H1 (cell line): ENCODE results near the gene AKIRIN1. TPM values are rescaled to one million over a fixed set of nuclear protein-coding genes. Genes with fewer than 3 reads are reported as not detected.

Experiments
- CTCF ChIA-PET: fragments of 300-600 bp; sonication (Branson Sonifier 250); formaldehyde crosslinking; loops from one replicate; lab custom pipeline; 2021; ENCODE audit not compliant: partially characterized antibody; lab: Charles Lee
- POLR2A ChIA-PET: fragments of 300-600 bp; sonication (Branson Sonifier 250); formaldehyde crosslinking; loops from one replicate; lab custom pipeline; 2021; ENCODE audit warnings: inconsistent platforms; ENCODE audit not compliant: partially characterized antibody; lab: Charles Lee
- DNase-seq, 2 experiments: peaks; one replicate each; pipeline versions ENCODE4 v3.0.0 to v3.0.0-alpha.2; 2010 to 2022; ENCODE audit warnings: low spot score in 2 of 2, low read depth in 1 of 2, mixed read lengths in 1 of 2
- FAIRE-seq: peaks from 2 replicates; lab custom pipeline; 2011; peaks lifted over from hg19 to GRCh38; lab: Jason Lieb, UNC
- H2AFZ ChIP-seq: 2 replicates; pipeline ENCODE4 v1.8.1; 2012; ENCODE audit warnings: low read length, inconsistent platforms
- H2AK5ac ChIP-seq: 2 replicates; pipeline ENCODE4 v1.6.1; 2013; ENCODE audit warnings: low read depth, low read length
- H2BK120ac ChIP-seq: replicated peaks from 2 replicates; pipeline ENCODE3; 2013; ENCODE audit warnings: low read depth, low read length, inconsistent platforms
- H2BK12ac ChIP-seq: 2 replicates; pipeline ENCODE4 v1.6.1; 2013; ENCODE audit warnings: low read depth, low read length
- H2BK15ac ChIP-seq: 2 replicates; pipeline ENCODE4 v1.6.1; 2013; ENCODE audit warnings: low read length
- H2BK20ac ChIP-seq: 2 replicates; pipeline ENCODE4 v1.6.1; 2013; ENCODE audit warnings: low read length
- H2BK5ac ChIP-seq: 2 replicates; pipeline ENCODE4 v1.6.1; 2013; ENCODE audit warnings: low read depth, low read length
- H3K14ac ChIP-seq: 2 replicates; pipeline ENCODE4 v1.6.1; 2013; ENCODE audit warnings: inconsistent platforms; ENCODE audit not compliant: insufficient read length
- H3K18ac ChIP-seq: 2 replicates; pipeline ENCODE4 v1.6.1; 2013; ENCODE audit warnings: low read length; ENCODE audit errors: extremely low read depth
- H3K23ac ChIP-seq: 2 replicates; pipeline ENCODE4 v1.6.1; 2013; ENCODE audit warnings: inconsistent platforms; ENCODE audit not compliant: insufficient read length
- H3K23me2 ChIP-seq: 2 replicates; pipeline ENCODE4 v1.6.1; 2013; ENCODE audit warnings: low read depth, low read length
- H3K27ac ChIP-seq: 2 replicates; pipeline ENCODE4 v1.6.1; 2011; ENCODE audit warnings: low read depth, low read length, inconsistent platforms
- H3K27me3 ChIP-seq, 4 experiments: replicated peaks in 1 of 4; 1 replicate in 1 of 4; 2 replicates in 3 of 4; pipeline versions ENCODE4 v1.6.1 to v1.8.1; 2011 to 2013; ENCODE audit warnings: low read length in 3 of 4, mild to moderate bottlenecking in 3 of 4, inconsistent platforms in 2 of 4, mixed read lengths in 2 of 4, moderate library complexity in 1 of 4; ENCODE audit not compliant: control insufficient read depth in 3 of 4, insufficient read depth in 3 of 4; ENCODE audit errors: extremely low read depth in 1 of 4
- H3K36me3 ChIP-seq, 4 experiments: 2 replicates each; pipeline versions ENCODE4 v1.6.1 to v1.8.1; 2011 to 2013; ENCODE audit warnings: mild to moderate bottlenecking in 4 of 4, low read length in 3 of 4, moderate library complexity in 2 of 4, control low read depth in 1 of 4, inconsistent platforms in 1 of 4; ENCODE audit not compliant: insufficient read depth in 4 of 4, control insufficient read depth in 2 of 4
- H3K4ac ChIP-seq: replicated peaks from 2 replicates; pipeline ENCODE3; 2013; ENCODE audit warnings: low read length, low read depth, mixed read lengths, inconsistent platforms; ENCODE audit not compliant: insufficient read length
- H3K4me1 ChIP-seq, 4 experiments: replicated peaks in 1 of 4; 1 replicate in 1 of 4; 2 replicates in 3 of 4; pipeline versions ENCODE4 v1.6.1 to v1.8.1; 2011 to 2013; ENCODE audit warnings: low read length in 3 of 4, inconsistent platforms in 2 of 4, mixed read lengths in 1 of 4; ENCODE audit not compliant: insufficient read depth in 4 of 4, control insufficient read depth in 3 of 4
- H3K4me2 ChIP-seq, 2 experiments: 2 replicates each; pipeline versions ENCODE4 v1.6.1 to v1.8.1; 2011 to 2013; ENCODE audit warnings: low read depth in 2 of 2, low read length in 2 of 2, control low read depth in 1 of 2, inconsistent platforms in 1 of 2, mild to moderate bottlenecking in 1 of 2; ENCODE audit not compliant: insufficient read depth in 1 of 2
- H3K4me3 ChIP-seq, 4 experiments: fragments of 200-600, 300-600 bp in 1 of 4; sonication (generic), shearing (Covaris generic), sonication (Bioruptor Twin) in 1 of 4; 2 replicates each; pipeline versions ENCODE4 v1.5.1 to v1.8.1; 2011 to 2016; ENCODE audit warnings: low read length in 4 of 4, low read depth in 3 of 4, control low read depth in 2 of 4, inconsistent platforms in 2 of 4, mild to moderate bottlenecking in 2 of 4, mixed read lengths in 1 of 4, moderate library complexity in 1 of 4; ENCODE audit not compliant: insufficient read depth in 2 of 4; ENCODE audit errors: extremely low read depth in 1 of 4
- H3K56ac ChIP-seq: replicated peaks from 2 replicates; pipeline ENCODE3; 2013; ENCODE audit warnings: low read depth, mild to moderate bottlenecking, mixed read lengths, low read length, inconsistent platforms; ENCODE audit not compliant: insufficient read length
- H3K79me1 ChIP-seq: 2 replicates; pipeline ENCODE4 v1.6.1; 2013; ENCODE audit warnings: low read depth, low read length, control low read depth
- H3K79me2 ChIP-seq, 2 experiments: 2 replicates each; pipeline versions ENCODE4 v1.6.1 to v1.8.1; 2012 to 2013; ENCODE audit warnings: low read length in 2 of 2, mild to moderate bottlenecking in 2 of 2, inconsistent platforms in 1 of 2; ENCODE audit not compliant: insufficient read depth in 2 of 2, control insufficient read depth in 1 of 2
- H3K9ac ChIP-seq, 4 experiments: replicated peaks in 1 of 4; 1 replicate in 1 of 4; 2 replicates in 3 of 4; pipeline versions ENCODE4 v1.6.1 to v1.8.1; 2011 to 2013; ENCODE audit warnings: low read depth in 3 of 4, low read length in 3 of 4, control low read depth in 2 of 4, mild to moderate bottlenecking in 2 of 4, moderate library complexity in 2 of 4, inconsistent platforms in 1 of 4; ENCODE audit errors: extremely low read depth in 1 of 4
- H3K9me3 ChIP-seq, 2 experiments: 2 replicates each; pipeline versions ENCODE4 v1.6.1 to v1.8.1; 2012 to 2013; ENCODE audit warnings: mild to moderate bottlenecking in 2 of 2, moderate library complexity in 2 of 2, control low read depth in 1 of 2, inconsistent platforms in 1 of 2, low read depth in 1 of 2, low read length in 1 of 2, mixed read lengths in 1 of 2; ENCODE audit not compliant: insufficient read depth in 2 of 2
- H4K20me1 ChIP-seq, 2 experiments: replicated peaks in 1 of 2; 2 replicates each; pipeline versions ENCODE3 to v1.8.1; 2011 to 2013; ENCODE audit warnings: inconsistent platforms in 2 of 2, low read length in 2 of 2, mild to moderate bottlenecking in 1 of 2; ENCODE audit not compliant: insufficient read depth in 2 of 2, control insufficient read depth in 1 of 2
- H4K5ac ChIP-seq: 2 replicates; pipeline ENCODE4 v1.6.1; 2013; ENCODE audit warnings: low read length, low read depth, mixed read lengths, inconsistent platforms; ENCODE audit not compliant: insufficient read length
- H4K8ac ChIP-seq: 2 replicates; pipeline ENCODE4 v1.8.0; 2013; ENCODE audit warnings: mild to moderate bottlenecking, moderate library complexity, low read length, inconsistent platforms; ENCODE audit not compliant: insufficient read depth; ENCODE audit errors: extremely low read depth
- H4K91ac ChIP-seq: replicated peaks from 2 replicates; pipeline ENCODE3; 2013; ENCODE audit warnings: low read length, mixed read lengths, inconsistent platforms; ENCODE audit not compliant: insufficient read length
- E2F6 ChIP-seq: IDR thresholded peaks from 2 replicates; pipeline ENCODE4 v1.6.1; 2012; ENCODE audit warnings: inconsistent platforms
- EGR1 ChIP-seq: IDR thresholded peaks from 2 replicates; pipeline ENCODE4 v1.6.1; 2011; ENCODE audit warnings: low read depth, low read length, borderline replicate concordance
- HDAC6 ChIP-seq: IDR thresholded peaks from one replicate; pipeline ENCODE4 v1.7.1; 2012; ENCODE audit warnings: low read depth, mild to moderate bottlenecking, inconsistent platforms, low read length, moderate library complexity
- JUN ChIP-seq: IDR thresholded peaks from 2 replicates; pipeline ENCODE4 v1.6.1; 2011; ENCODE audit warnings: low read depth, mild to moderate bottlenecking, improper control_type of control experiment, low read length
- POLR2A ChIP-seq, 2 experiments: IDR thresholded peaks; 1 replicate in 1 of 2; 2 replicates in 1 of 2; pipeline ENCODE4 v1.6.1; 2011; ENCODE audit warnings: low read depth in 2 of 2, low read length in 2 of 2, mild to moderate bottlenecking in 2 of 2; ENCODE audit errors: control extremely low read depth in 1 of 2
- RAD21 ChIP-seq, 2 experiments: IDR thresholded peaks in 1 of 2; conservative IDR thresholded peaks in 1 of 2; 2 replicates each; pipeline ENCODE4 v1.6.1; 2011; ENCODE audit warnings: low read depth in 2 of 2, low read length in 2 of 2, improper control_type of control experiment in 1 of 2, inconsistent platforms in 1 of 2, mild to moderate bottlenecking in 1 of 2, moderate library complexity in 1 of 2
- RNF2 ChIP-seq: fragments of 200-900, 300-1000 bp; sonication (generic); IDR thresholded peaks from 2 replicates; pipeline ENCODE4 v1.7.1; 2016; ENCODE audit warnings: borderline replicate concordance, low read depth, mild to moderate bottlenecking, antibody characterized with exemption, low read length; ENCODE audit not compliant: poor library complexity, severe bottlenecking; ENCODE audit errors: missing control alignments
- SAP30 ChIP-seq: fragments of 300-600 bp; sonication (generic); IDR thresholded peaks from 2 replicates; pipeline ENCODE4 v1.7.1; 2012; ENCODE audit warnings: low read length, moderate library complexity, mild to moderate bottlenecking, inconsistent platforms; ENCODE audit not compliant: insufficient read depth, insufficient replicate concordance
- SUZ12 ChIP-seq: fragments of 200-600 bp; sonication (generic); IDR thresholded peaks from 2 replicates; pipeline ENCODE4 v1.6.1; 2012; ENCODE audit warnings: mild to moderate bottlenecking, inconsistent platforms, low read length, moderate library complexity, mixed read lengths
- TAF1 ChIP-seq: IDR thresholded peaks from 2 replicates; pipeline ENCODE4 v1.6.1; 2011; ENCODE audit warnings: mild to moderate bottlenecking, low read depth, low read length
- WGBS, 2 experiments: shearing (Covaris generic) in 1 of 2; methylation state at CpG; one replicate each; pipeline versions ENCODE4 v1.1.6 to v1.1.7; 2013 to 2015; ENCODE audit warnings: low lambda C conversion rate in 2 of 2, mixed read lengths in 2 of 2, inconsistent platforms in 1 of 2, low coverage in 1 of 2, missing lambda C conversion rate in 1 of 2; ENCODE audit not compliant: insufficient replicate concordance in 2 of 2, insufficient coverage in 1 of 2, insufficient read length in 1 of 2; ENCODE audit errors: extremely low coverage in 1 of 2, missing lambda C conversion rate in 1 of 2; 5-methylcytosine and 5-hydroxymethylcytosine counted together
- polyA plus RNA-seq, 7 experiments: library from polyadenylated mRNA; depleted of rRNA in 3 of 7; stranded (reverse) in 5 of 7; unstranded in 2 of 7; fragments of >200 nt in 5 of 7; fragments of 200-250 nt in 2 of 7; gene quantifications; 1 replicate in 5 of 7; 2 replicates in 1 of 7; 4 replicates in 1 of 7; pipeline versions ENCODE4 v1.2.1 to v1.2.3, GENCODE V29; 2011 to 2013; ENCODE audit warnings: missing spikeins in 2 of 7, mixed read lengths in 2 of 7
- total RNA-seq: library from RNA; stranded (reverse); fragmentation: NEBNext Ultra II Directional; extraction: Animal tissue kit (Norgen Biotek cat#: 25700); gene quantifications from 2 replicates; pipeline ENCODE4 v1.2.1, GENCODE V29; 2021

AKIRIN1 gene
- total and polyA plus RNA-seq, 2 of the 8 experiments (the other 6 are each of a cell fraction or from before 2014, with no cell fraction given): 148 to 236 TPM

GRCh38 chr1:39017266-39017665 lies 26.2 kb downstream of the AKIRIN1 start:
- WGBS, 2 experiments: 77% methylated on average over 5 of the region's 5 CpGs; no CpG with 5 or more reads in 1 of the 2 experiments
- peak overlapping the region in 1 of 4 experiments; percentile 3; a peak in 2 of 8 replicates for H3K4me3 ChIP-seq
- peak overlapping the region; percentile 42 for H4K91ac ChIP-seq
- H3K9ac ChIP-seq: no peak overlapping the region
- peak overlapping the region; percentile 60; the same call in 1 of the 2 replicates for H2AFZ ChIP-seq
- no peaks in the 10 kb centered on the region for H3K79me1 ChIP-seq
- no peak overlapping the region for H3K4ac ChIP-seq
- H2BK15ac ChIP-seq: no peak overlapping the region
- peaks cover 0 to 2% of the 10 kb centered on the region in 2 experiments for H4K20me1 ChIP-seq
- H3K4me2 ChIP-seq: peak overlapping the region; percentile 39 to 50
- no peaks in the 10 kb centered on the region for H3K79me2 ChIP-seq
- H3K27ac ChIP-seq: peak overlapping the region; percentile 43; the same call in 1 of the 2 replicates
- no peaks in the 10 kb centered on the region for H3K9me3 ChIP-seq
- no peak overlapping the region for H3K56ac ChIP-seq
- H2BK12ac ChIP-seq: 0 out of 2 replicates have a peak overlapping the region, but pooled peaks have one; percentile 20
- H4K8ac ChIP-seq: no peak overlapping the region; the same call in 1 of the 2 replicates
- H2AK5ac ChIP-seq: no peak overlapping the region
- H3K23me2 ChIP-seq: no peaks in the 10 kb centered on the region
- H3K27me3 ChIP-seq: no peaks in the 10 kb centered on the region; a peak in 1 of 7 replicates
- TF ChIP-seq RNF2 (no peak), POLR2A (IDR thresholded peaks at IDR 0.05; ENCODE audit: control extremely low read depth in 1 of 2, low read depth in 2 of 2, low read length in 2 of 2) (no peak), TAF1 (no peak), E2F6 (no peak), RAD21 (IDR thresholded peaks at IDR 0.05 in 1 of 2, conservative IDR thresholded peaks at IDR 0.05 in 1 of 2; ENCODE audit: low read depth in 2 of 2, low read length in 2 of 2) (no peak), JUN (no peak), HDAC6 (no peak), SUZ12 (no peak), SAP30 (no peak), EGR1 (no peak)
- H2BK5ac ChIP-seq: peak overlapping the region; percentile 53; the same call in 1 of the 2 replicates
- H3K4me1 ChIP-seq: peaks cover 6 to 14% (median 8%) of the 10 kb centered on the region in 4 experiments; a peak in 5 of 7 replicates
- no peak for FAIRE-seq
- H3K18ac ChIP-seq: peak overlapping the region; percentile 51
- DNase-seq: no peak
- peak overlapping the region; percentile 68; the same call in 1 of the 2 replicates for H2BK20ac ChIP-seq
- H2BK120ac ChIP-seq: peak overlapping the region; percentile 44
- H3K14ac ChIP-seq: no peak overlapping the region
- POLR2A ChIA-PET: interaction anchor here (0.7 to 11.3 kb wide), 8 partner anchors 10 to 99 kb away, joined by 3 to 182 read pairs (median 14); partner anchors contain the start of gene NDUFS5
- H3K36me3 ChIP-seq: peaks cover 0 to 4% (median under 1%) of the 10 kb centered on the region in 4 experiments; a peak in 2 of 8 replicates
- H3K23ac ChIP-seq: no peak overlapping the region
- CTCF ChIA-PET: no interaction called here
- peak overlapping the region; percentile 20 for H4K5ac ChIP-seq
